Ishikawa (cell line): ENCODE data around the gene OR2V2.

ENCODE experiments used
- EGR1 ChIP-seq: IDR thresholded peaks from 2 replicates; pipeline ENCODE4 v1.6.1; 2012
- EP300 ChIP-seq: IDR thresholded peaks from 2 replicates; pipeline ENCODE4 v1.6.1; 2012; ENCODE audit warnings: borderline replicate concordance
- FOXM1 ChIP-seq: IDR thresholded peaks from 2 replicates; pipeline ENCODE4 v1.6.1; 2012; ENCODE audit warnings: low read depth, borderline replicate concordance
- NFIC ChIP-seq: IDR thresholded peaks from 2 replicates; pipeline ENCODE4 v1.6.1; 2012
- RAD21 ChIP-seq: IDR thresholded peaks from 2 replicates; pipeline ENCODE4 v1.6.1; 2012; ENCODE audit warnings: low read depth
- REST ChIP-seq: IDR thresholded peaks from 2 replicates; pipeline ENCODE4 v1.6.1; 2012; ENCODE audit warnings: low read depth, mild to moderate bottlenecking
- TAF1 ChIP-seq: IDR thresholded peaks from 2 replicates; pipeline ENCODE4 v1.6.1; 2012; ENCODE audit warnings: low read depth, mild to moderate bottlenecking
- TCF12 ChIP-seq: IDR thresholded peaks from 2 replicates; pipeline ENCODE4 v1.6.1; 2012; ENCODE audit warnings: low read depth
- TEAD4 ChIP-seq: IDR thresholded peaks from 2 replicates; pipeline ENCODE4 v1.6.1; 2012
- USF1 ChIP-seq: IDR thresholded peaks from 2 replicates; pipeline ENCODE4 v1.6.1; 2012

GRCh38 chr5:181160152-181160754, 12.9 kb downstream of the OR2V2 start:
- TF ChIP-seq EGR1: no peak
- no peak for TF ChIP-seq TCF12
- no peak for TF ChIP-seq TAF1
- no peak for TF ChIP-seq FOXM1
- no peak for TF ChIP-seq EP300
- no peak for TF ChIP-seq REST
- no peak for TF ChIP-seq RAD21
- no peak for TF ChIP-seq USF1
- no peak for TF ChIP-seq TEAD4
- TF ChIP-seq NFIC: no peak
